ENCODE data around the gene WDR93. TPM values are rescaled to one million over a fixed set of nuclear protein-coding genes. Genes with fewer than 3 reads are reported as not detected.

The WDR93 gene
- total and polyA plus RNA-seq, 8 donors = 0.09 to 0.92 (median 0.15) TPM; not detected in 1

DNA sequence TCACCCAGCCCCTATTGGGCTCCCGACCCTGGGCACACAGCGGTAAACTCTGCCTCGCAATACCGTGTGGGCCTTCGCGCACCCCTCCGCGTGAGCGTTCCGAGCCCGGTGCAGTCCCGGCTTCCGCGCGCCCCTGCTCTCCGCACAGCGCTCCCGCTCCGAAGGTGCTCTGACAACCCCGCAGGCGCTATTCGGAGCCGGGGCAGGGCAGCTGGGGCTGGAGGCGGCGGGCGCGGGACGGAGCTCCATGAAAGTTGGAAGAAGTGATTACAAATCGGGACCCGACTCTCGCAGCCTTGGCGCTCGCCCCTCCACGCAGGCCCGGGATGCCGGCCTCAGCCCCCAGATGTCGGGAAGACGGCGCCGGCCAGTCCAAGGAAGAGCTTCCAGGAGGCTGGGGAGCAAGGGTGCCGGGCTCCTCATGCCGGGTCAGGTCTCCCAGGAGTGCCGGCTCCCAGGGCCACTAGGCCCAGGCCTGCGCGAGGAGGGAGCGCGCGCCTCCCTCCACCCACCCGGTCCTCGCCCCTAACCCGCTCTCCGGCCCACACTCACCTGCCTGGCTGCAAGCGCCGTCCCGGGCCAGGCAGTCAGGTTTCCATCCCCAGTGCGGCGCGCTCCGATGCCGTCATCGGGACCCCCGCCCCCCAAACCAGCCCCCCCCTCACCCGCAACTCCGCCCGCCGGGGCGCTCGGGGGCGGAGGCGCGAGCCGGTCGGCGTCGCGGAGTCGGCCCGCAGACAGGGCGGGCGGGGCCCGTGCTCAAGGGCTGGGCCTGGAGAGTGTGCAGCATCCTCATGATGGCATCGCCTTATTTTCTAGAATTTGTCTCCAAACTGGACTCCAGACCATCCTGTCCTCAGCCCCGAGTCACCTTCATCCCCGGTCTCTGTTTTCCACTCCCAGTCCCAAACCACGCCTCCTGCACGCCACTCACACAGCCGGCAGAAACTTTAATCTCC, 35.5 kb upstream of the WDR93 start, which contains the start of gene KIF7:
KIF7 (minus strand) TSS at position 621 of the 959 bp plus-strand sequence. CDS start 2,537 bp downstream, outside the sequence.
- no peak for FAIRE-seq
- intact Hi-C loops (cut with DNase I) = no loop called here
- WGBS, 2 donors = 4% methylated on average over 63 to 87 of the region's 87 CpGs
- Histone ChIP-seq H3K4me3 (peak within 1 kb of the TSS; percentile 25 to 62 (median 42)), H3K4me1 (no peaks in the 10 kb centered on the region), H3K36me3 (no peaks in the 10 kb centered on the region), H3K27me3 (no peaks in the 10 kb centered on the region), H3K9me3 (no peaks in the 10 kb centered on the region), H3K27ac (no peak within 1 kb of the TSS)
- peak; percentile 62 to 85 (median 78) for ATAC-seq
- peak in 3 of 6 donors; percentile 41 to 78 (median 75) for DNase-seq
- TF ChIP-seq, protein P1, sequence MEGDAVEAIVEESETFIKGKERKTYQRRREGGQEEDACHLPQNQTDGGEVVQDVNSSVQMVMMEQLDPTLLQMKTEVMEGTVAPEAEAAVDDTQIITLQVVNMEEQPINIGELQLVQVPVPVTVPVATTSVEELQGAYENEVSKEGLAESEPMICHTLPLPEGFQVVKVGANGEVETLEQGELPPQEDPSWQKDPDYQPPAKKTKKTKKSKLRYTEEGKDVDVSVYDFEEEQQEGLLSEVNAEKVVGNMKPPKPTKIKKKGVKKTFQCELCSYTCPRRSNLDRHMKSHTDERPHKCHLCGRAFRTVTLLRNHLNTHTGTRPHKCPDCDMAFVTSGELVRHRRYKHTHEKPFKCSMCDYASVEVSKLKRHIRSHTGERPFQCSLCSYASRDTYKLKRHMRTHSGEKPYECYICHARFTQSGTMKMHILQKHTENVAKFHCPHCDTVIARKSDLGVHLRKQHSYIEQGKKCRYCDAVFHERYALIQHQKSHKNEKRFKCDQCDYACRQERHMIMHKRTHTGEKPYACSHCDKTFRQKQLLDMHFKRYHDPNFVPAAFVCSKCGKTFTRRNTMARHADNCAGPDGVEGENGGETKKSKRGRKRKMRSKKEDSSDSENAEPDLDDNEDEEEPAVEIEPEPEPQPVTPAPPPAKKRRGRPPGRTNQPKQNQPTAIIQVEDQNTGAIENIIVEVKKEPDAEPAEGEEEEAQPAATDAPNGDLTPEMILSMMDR (IDR thresholded peaks at IDR 0.05) = no peak

DNA sequence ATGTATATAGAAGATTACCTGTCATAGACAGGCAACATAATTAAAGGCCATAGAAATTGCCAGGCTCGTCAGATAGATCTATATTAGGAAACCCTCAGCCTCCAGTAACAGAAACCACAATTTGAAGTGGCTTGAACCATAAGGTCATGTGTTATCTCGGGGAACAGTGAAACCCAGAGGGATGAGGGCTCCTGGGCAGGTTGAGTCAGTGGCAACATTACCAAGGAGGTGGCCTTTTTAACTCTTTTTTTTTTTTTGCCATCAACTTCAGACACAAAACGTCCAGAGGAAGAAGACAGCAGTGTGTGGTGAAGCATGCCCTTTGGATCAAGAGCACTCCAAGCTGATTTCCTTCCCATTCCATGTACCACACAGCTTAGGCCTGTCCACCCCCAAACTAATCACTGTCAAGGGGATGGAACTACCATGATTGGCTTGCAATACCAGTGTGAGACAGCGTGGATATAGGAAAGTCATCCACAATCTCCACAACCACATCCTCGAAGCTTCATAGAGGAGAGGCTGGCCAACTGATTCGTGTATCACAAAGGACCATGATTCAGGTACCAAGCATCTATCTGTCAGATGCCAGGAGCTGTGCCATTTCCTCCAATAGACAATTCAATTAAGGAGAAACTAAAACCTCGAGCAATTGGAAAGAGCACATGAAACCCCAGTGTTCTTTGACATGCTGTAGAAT, 34.3 kb upstream of the WDR93 start:
- Histone ChIP-seq H3K9me3 (no peaks in the 10 kb centered on the region), H3K4me3 (no peak overlapping the region), H3K36me3 (no peaks in the 10 kb centered on the region), H3K27ac (no peak overlapping the region), H3K4me1 (no peaks in the 10 kb centered on the region), H3K27me3 (no peaks in the 10 kb centered on the region)
- no peak for ATAC-seq
- WGBS, 2 donors = 78 to 91% methylated on average over 7 of the region's 7 CpGs
- TF ChIP-seq, protein P1 (IDR thresholded peaks at IDR 0.05) = no peak
- no peak for DNase-seq
- intact Hi-C loops (cut with DNase I) = no loop called here
- FAIRE-seq = no peak

DNA sequence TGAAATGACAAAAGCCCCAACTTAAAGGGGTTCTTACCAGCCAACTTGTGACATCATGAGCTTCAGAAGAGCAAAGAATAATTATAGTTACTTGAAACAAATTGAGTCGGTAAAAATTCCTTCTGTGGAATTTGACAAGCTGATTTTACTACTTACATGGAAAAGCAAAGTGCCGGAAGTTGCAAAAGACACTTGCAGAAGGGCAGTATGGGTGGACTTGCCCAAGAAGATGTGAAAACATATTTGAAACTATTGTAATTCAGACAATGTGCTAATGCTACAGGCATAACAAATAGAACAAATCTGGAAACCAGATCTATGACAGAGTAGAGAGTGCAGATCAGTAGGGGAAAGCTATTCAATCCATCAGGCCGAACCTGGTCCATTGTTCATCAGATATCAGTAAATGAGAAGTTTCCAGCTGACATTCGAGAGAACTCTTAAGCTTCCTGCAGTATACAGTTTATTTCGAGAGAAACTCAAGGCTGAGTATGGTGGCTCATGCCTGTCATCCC, 32.9 kb upstream of the WDR93 start:
- 73 to 79% methylated on average over 5 of the region's 5 CpGs for WGBS, 2 donors
- Histone ChIP-seq H3K4me3 (no peak overlapping the region), H3K4me1 (no peaks in the 10 kb centered on the region), H3K27me3 (no peaks in the 10 kb centered on the region), H3K9me3 (no peaks in the 10 kb centered on the region), H3K36me3 (no peaks in the 10 kb centered on the region), H3K27ac (no peak overlapping the region)
- TF ChIP-seq, protein P1 (IDR thresholded peaks at IDR 0.05) = no peak
- FAIRE-seq (no peak), DNase-seq (no peak), ATAC-seq (no peak)
- intact Hi-C loops (cut with DNase I) = no loop called here

DNA sequence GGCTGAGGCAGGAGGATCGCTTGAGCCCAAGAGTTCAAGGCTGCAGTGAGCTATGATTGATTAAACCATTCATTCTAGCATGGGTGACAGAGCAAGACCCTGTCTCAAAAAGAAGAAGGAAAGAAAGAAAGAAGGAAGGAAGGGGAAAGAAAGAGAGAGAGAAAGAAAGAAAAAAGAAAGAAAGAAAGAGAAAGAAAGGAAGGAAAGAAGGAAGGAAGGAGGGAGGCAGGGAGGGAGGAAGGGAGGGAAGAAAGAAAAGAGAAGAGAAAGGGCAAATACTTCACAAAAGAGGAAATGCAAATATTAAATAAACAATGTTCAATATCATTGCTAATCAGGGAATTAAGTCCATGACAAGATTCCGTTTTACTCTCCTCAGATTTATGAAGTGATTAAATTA, 31.3 kb upstream of the WDR93 start:
- TF ChIP-seq, protein P1 (IDR thresholded peaks at IDR 0.05) = no peak

More for the DNA sequence above, 31.3 kb upstream of the WDR93 start:
- intact Hi-C loops (cut with DNase I) = no loop called here
- Histone ChIP-seq H3K27me3 (no peaks in the 10 kb centered on the region), H3K36me3 (no peaks in the 10 kb centered on the region), H3K4me3 (no peak overlapping the region), H3K9me3 (no peaks in the 10 kb centered on the region), H3K4me1 (no peaks in the 10 kb centered on the region), H3K27ac (no peak overlapping the region)
- FAIRE-seq (no peak), ATAC-seq (no peak), DNase-seq (no peak)
- 82 to 88% methylated on average over 2 of the region's 2 CpGs for WGBS, 2 donors
